Heart left ventricle (tissue), 16 donors: ENCODE results near the gene AVPR2. TPM values are rescaled to one million over a fixed set of nuclear protein-coding genes. Genes with fewer than 3 reads are reported as not detected.

ENCODE experiments used
- ATAC-seq, 4 donors: fragments of 200-7000 bp; cut with Tn5 transposase; one replicate each; pipeline ENCODE4 v1.9.1; 2020 to 2022; ENCODE audit warnings: moderate library complexity in 4 of 4, mild to moderate bottlenecking in 3 of 4, moderate number of reproducible peaks in 1 of 4
- DNase-seq, 5 donors: peaks; one replicate each; pipeline ENCODE4 v3.0.0-alpha.2; 2020
- H3K27ac ChIP-seq, 12 donors: fragments of 200-600 bp; sonication (generic) in 4 of 12; one replicate each; pipeline versions ENCODE4 v1.5.0 to v1.8.0; 2016 to 2022; ENCODE audit warnings: mild to moderate bottlenecking in 2 of 12
- H3K27me3 ChIP-seq, 9 donors: fragments of 200-600 bp; sonication (generic) in 2 of 9; one replicate each; pipeline versions ENCODE4 v1.5.1 to v1.8.0; 2016 to 2022; ENCODE audit warnings: mild to moderate bottlenecking in 3 of 9
- H3K36me3 ChIP-seq, 9 donors: fragments of 200-600 bp; sonication (generic) in 2 of 9; one replicate each; pipeline versions ENCODE4 v1.5.0 to v1.8.0; 2018 to 2022; ENCODE audit warnings: mild to moderate bottlenecking in 2 of 9
- H3K4me1 ChIP-seq, 12 donors: fragments of 200-600 bp; sonication (generic) in 4 of 12; one replicate each; pipeline versions ENCODE4 v1.5.0 to v1.8.0; 2016 to 2022; ENCODE audit warnings: mild to moderate bottlenecking in 3 of 12
- H3K4me3 ChIP-seq, 12 donors: fragments of 200-600 bp; sonication (generic) in 4 of 12; one replicate each; pipeline versions ENCODE4 v1.5.0 to v1.8.0; 2017 to 2022; ENCODE audit warnings: mild to moderate bottlenecking in 9 of 12, moderate library complexity in 4 of 12
- H3K9me3 ChIP-seq, 12 donors: fragments of 200-600 bp; sonication (generic) in 4 of 12; one replicate each; pipeline versions ENCODE4 v1.5.0 to v1.8.0; 2016 to 2022; ENCODE audit warnings: mild to moderate bottlenecking in 1 of 12
- POLR2A ChIP-seq, 2 donors: fragments of 450-650 bp; IDR thresholded peaks; one replicate each; pipeline ENCODE4 v1.6.1; 2017; ENCODE audit warnings: antibody characterized with exemption in 2 of 2, mild to moderate bottlenecking in 2 of 2, moderate library complexity in 2 of 2
- WGBS, 4 donors: extraction: QIAGEN DNeasy Blood & Tissue Kit in 2 of 4; methylation state at CpG; one replicate each; pipeline versions ENCODE4 v1.1.5 to v1.1.7; 2013 to 2018; 5-methylcytosine and 5-hydroxymethylcytosine counted together
- intact Hi-C, 10 donors: fragments of 100-400 bp; cut with DNase I; formaldehyde crosslinking; loops; one replicate each; pipeline versions ENCODE4 v1.11.1 to v1.14.2; 2022
- polyA plus RNA-seq, 2 donors: library from polyadenylated mRNA; stranded (reverse); fragments of 200-250 nt; gene quantifications; one replicate each; pipeline ENCODE4 v1.2.3, GENCODE V29; 2013
- total RNA-seq, 9 donors: library from RNA; depleted of rRNA in 2 of 9; stranded (reverse); fragments of >200 nt in 2 of 9; fragmentation: NEBNext Ultra II Directional in 3 of 9; extraction: Animal tissue kit (Norgen Biotek cat#: 25700) in 3 of 9; gene quantifications; one replicate each; pipeline versions ENCODE4 v1.1.0 to v1.2.4, GENCODE V29; 2016 to 2023
- TF ChIP-seq, protein P1 (sequence below), 12 donors: fragments of 200-600 bp; sonication (generic) in 4 of 12; IDR thresholded peaks; one replicate each; pipeline versions ENCODE4 v1.5.0 to v1.8.0; 2018 to 2022; ENCODE audit warnings: antibody characterized with exemption in 12 of 12, mild to moderate bottlenecking in 5 of 12
- donor health status: ischemic (EF 13 %, LVEDD 7.1; RV severe dilation, severe dysfunction).
- donor health status: healthy with polysubstance abuse.
- donor health status: DM: no; HTN: yes; CAD: no.
- donor health status: DM: no; HTN: no; CAD: no.
- donor health status: ischemic (EF 25% LVEDD 6.9; RV normal size, moderate dysfunction).
- donor health status: ischemic (EF 25% LVEDD 5.7; RV mildly dilated, moderate dysfunction).
- donor health status: healthy.
- donor health status: DM: yes; HTN: yes; CAD: no.
- donor health status: ischemic (EF 35%, LVEDD 5.7; RV mildly dilated, moderate dysfunction).
- donor health status: nonischemic (EF 11% LVEDD 7.7; RV severe dilation, severe dysfunction).
- donor health status: DM: yes; HTN: yes; CAD: no.
- donor health status: PGD.
- donor health status: ischemic (EF 29% LVEDD 5.4; RV normal size, mild dysfunction).
- donor health status: nonischemic (EF 23%, LVEDD 6.1; RV moderate dilation, normal function).

AVPR2 gene
- total and polyA plus RNA-seq, 11 donors: 2.2 to 10.5 (median 3.1) TPM

DNA sequence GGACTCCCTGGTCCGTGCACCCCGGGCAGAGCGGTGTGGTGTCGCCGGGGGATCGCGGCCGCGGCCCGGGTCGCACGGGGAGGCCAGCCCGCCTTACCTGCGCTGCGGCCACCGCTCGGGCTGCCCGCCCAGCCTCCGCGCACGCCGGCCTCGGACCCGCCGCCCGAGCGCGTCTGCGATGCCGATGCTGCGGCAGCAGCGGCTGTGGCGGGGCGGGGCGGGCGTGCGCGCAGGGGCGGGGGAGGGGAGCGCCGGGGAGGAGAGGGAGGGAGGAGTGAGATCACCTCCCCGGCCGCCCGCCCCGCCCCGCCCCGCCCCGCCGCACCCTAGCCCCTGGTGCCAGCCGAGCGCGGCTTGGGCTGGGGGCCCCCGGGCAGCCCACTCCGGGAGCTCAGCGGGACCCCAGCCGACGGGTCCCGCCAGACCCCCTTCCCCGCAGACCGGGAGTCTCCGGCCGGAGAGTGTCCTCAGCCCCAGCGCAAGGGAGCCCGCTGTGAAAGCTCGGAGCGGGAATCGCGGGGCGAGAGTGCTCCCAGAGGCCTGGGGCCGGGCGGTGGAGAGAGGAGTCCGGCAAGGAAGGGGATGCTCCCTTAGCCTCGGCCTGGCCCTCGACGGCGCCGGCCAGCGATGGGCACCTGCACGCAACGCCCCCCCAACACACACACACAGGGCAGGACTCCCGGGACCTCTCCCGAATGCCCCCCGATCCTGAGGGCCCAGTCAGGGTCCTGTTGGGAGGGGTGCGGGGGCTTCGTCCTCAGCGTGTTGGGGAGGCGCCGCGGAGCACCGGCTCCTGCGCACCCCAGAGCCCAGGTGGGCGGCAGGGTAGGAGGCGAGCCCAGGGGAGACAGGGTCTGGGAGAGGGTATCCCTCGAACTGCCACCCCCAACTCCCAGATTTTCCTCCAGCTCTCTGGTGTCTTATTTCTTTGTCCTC lies 18.2 kb upstream of the AVPR2 start, which contains the start of gene L1CAM:
Gene L1CAM (minus strand): TSS at position 206 of the 936 bp plus-strand sequence. CDS start 10,337 bp downstream, outside the sequence.
- H3K4me1 ChIP-seq: peaks cover 0 to 20% (median 0%) of the 10 kb centered on the region in 12 donors
- H3K27ac ChIP-seq: no peak within 1 kb of the TSS
- intact Hi-C loops: loop anchor here in 1 of 10 donors (5.0 kb wide), 1 partner anchor 59 kb away; no protein-coding TSS in a partner anchor
- H3K27me3 ChIP-seq: peaks cover 0 to 94% (median 23%) of the 10 kb centered on the region in 9 donors
- ATAC-seq: no peak
- DNase-seq: peak in 2 of 5 donors; percentile 15 to 21
- no peaks in the 10 kb centered on the region for H3K36me3 ChIP-seq
- no peaks in the 10 kb centered on the region for H3K9me3 ChIP-seq
- WGBS, 4 donors: 1 to 33% (median 14%) methylated on average over 13 to 81 of the region's 94 CpGs
- peak within 1 kb of the TSS in 7 of 12 donors; percentile 15 to 38 (median 21) for H3K4me3 ChIP-seq
- TF ChIP-seq, protein P1, sequence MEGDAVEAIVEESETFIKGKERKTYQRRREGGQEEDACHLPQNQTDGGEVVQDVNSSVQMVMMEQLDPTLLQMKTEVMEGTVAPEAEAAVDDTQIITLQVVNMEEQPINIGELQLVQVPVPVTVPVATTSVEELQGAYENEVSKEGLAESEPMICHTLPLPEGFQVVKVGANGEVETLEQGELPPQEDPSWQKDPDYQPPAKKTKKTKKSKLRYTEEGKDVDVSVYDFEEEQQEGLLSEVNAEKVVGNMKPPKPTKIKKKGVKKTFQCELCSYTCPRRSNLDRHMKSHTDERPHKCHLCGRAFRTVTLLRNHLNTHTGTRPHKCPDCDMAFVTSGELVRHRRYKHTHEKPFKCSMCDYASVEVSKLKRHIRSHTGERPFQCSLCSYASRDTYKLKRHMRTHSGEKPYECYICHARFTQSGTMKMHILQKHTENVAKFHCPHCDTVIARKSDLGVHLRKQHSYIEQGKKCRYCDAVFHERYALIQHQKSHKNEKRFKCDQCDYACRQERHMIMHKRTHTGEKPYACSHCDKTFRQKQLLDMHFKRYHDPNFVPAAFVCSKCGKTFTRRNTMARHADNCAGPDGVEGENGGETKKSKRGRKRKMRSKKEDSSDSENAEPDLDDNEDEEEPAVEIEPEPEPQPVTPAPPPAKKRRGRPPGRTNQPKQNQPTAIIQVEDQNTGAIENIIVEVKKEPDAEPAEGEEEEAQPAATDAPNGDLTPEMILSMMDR (IDR thresholded peaks at IDR 0.05): no peak
- no peak for TF ChIP-seq POLR2A (IDR thresholded peaks at IDR 0.05)

DNA sequence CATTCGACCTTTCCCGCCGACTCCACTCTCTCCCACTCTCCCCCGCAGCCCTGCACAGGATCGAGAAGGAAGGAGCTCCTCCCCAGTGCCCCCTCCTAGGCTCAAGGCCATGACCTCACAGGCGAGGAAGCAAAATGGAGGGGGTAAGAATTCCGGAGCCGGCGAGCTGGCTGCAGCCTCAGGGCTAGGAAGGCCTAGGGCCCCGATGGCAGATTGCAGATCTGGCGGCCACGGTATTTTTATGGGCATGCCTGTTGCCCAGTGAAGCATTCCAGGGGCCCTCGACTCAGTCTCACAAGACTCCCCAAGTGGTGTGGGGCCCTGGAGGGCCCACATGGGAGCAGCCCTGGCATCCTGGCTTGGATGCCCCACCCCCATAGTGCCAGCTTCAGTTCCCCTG lies 17.6 kb upstream of the AVPR2 start:
- no peaks in the 10 kb centered on the region for H3K9me3 ChIP-seq
- intact Hi-C loops: loop anchor here in 1 of 10 donors (5.0 kb wide), 1 partner anchor 60 kb away; no protein-coding TSS in a partner anchor
- TF ChIP-seq, protein P1 (IDR thresholded peaks at IDR 0.05): no peak
- no peak for TF ChIP-seq POLR2A (IDR thresholded peaks at IDR 0.05)
- H3K36me3 ChIP-seq: no peaks in the 10 kb centered on the region
- DNase-seq (peak in 1 of 5 donors; percentile 13), ATAC-seq (no peak)
- H3K27me3 ChIP-seq: peaks cover 0 to 93% (median 23%) of the 10 kb centered on the region in 9 donors
- 22 to 56% (median 41%) methylated on average over 11 to 13 of the region's 13 CpGs for WGBS, 4 donors
- H3K27ac ChIP-seq: no peak overlapping the region
- no peak overlapping the region for H3K4me3 ChIP-seq
- peaks cover 0 to 20% (median 0%) of the 10 kb centered on the region in 12 donors for H3K4me1 ChIP-seq

DNA sequence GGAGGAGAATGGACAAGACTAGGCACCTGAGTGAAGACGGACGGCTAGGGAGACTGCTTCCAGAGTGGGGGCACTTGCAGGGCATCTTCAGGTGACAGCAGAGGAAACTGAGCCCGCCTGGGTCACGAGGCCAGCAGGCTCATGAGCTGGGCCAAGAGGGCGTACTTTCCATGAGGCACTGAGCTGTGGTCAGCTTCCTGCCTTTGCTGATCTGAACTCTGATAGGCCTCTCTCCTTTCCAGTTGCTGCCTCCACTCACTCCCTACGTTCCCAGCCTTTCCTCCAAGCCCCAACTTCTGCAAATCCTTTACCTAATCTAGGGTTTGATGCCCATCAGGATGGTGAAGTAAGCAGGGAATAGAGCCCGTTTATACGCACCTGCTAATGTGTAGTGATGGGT lies 17.1 kb upstream of the AVPR2 start:
- Histone ChIP-seq H3K4me1 (peaks cover 0 to 20% (median 0%) of the 10 kb centered on the region in 12 donors), H3K4me3 (no peak overlapping the region), H3K27me3 (peaks cover 0 to 92% (median 23%) of the 10 kb centered on the region in 9 donors), H3K27ac (no peak overlapping the region), H3K9me3 (no peaks in the 10 kb centered on the region), H3K36me3 (no peaks in the 10 kb centered on the region)
- intact Hi-C loops: loop anchor here in 1 of 10 donors (5.0 kb wide), 1 partner anchor 60 kb away; no protein-coding TSS in a partner anchor
- ATAC-seq: no peak
- DNase-seq: peak in 1 of 5 donors; percentile 7
- TF ChIP-seq, protein P1 (IDR thresholded peaks at IDR 0.05): no peak
- TF ChIP-seq POLR2A (IDR thresholded peaks at IDR 0.05): no peak
- WGBS, 4 donors: 57 to 88% (median 67%) methylated on average over 8 of the region's 8 CpGs

DNA sequence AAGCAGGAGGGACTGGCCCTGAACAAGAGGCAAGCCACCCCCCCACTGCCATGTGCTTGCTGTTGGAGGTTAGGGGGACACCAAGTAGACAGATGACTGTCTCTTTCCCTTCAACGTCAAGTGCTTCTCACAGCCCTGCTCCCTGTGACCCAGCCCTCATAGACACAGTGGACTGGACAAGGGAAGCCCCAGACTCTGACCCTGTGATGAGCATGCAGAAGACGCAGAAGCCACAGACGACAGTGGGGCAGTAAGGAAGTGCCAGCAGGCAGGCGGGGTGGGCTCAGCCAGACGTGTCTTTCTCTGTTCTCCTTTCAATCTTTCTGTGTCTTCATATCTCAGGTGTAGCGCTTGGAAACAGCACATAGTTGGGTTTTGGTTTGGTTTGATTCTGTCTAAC lies 16.1 kb upstream of the AVPR2 start:
- H3K36me3 ChIP-seq: no peaks in the 10 kb centered on the region
- H3K4me3 ChIP-seq: no peak overlapping the region
- ATAC-seq: no peak
- intact Hi-C loops: loop anchor here in 1 of 10 donors (5.0 kb wide), 1 partner anchor 61 kb away; no protein-coding TSS in a partner anchor
- H3K9me3 ChIP-seq: no peaks in the 10 kb centered on the region
- TF ChIP-seq, protein P1 (IDR thresholded peaks at IDR 0.05): no peak
- TF ChIP-seq POLR2A (IDR thresholded peaks at IDR 0.05): no peak
- WGBS, 4 donors: 57 to 72% (median 64%) methylated on average over 6 of the region's 6 CpGs
- no peak overlapping the region for H3K27ac ChIP-seq
- peaks cover 0 to 92% (median 22%) of the 10 kb centered on the region in 9 donors for H3K27me3 ChIP-seq
- peaks cover 0 to 20% (median 0%) of the 10 kb centered on the region in 12 donors for H3K4me1 ChIP-seq
- DNase-seq: no peak
